GM10266 (cell line): Measurements from ENCODE around the gene ZFHX3.

ENCODE experiments used
- DNase-seq: peaks from one replicate; pipeline ENCODE4 v3.0.0; 2012; ENCODE audit errors: extremely low spot score
- CTCF ChIP-seq: IDR thresholded peaks from 2 replicates; pipeline ENCODE4 v1.5.1; 2012; ENCODE audit warnings: mild to moderate bottlenecking, low read depth; ENCODE audit not compliant: control insufficient read depth, insufficient read depth; ENCODE audit errors: missing control alignments

The ZFHX3 gene

GRCh38 chr16:73023752-73024570, 24.0 kb downstream of the ZFHX3 start:
- no peak for TF ChIP-seq CTCF
- no peak for DNase-seq

GRCh38 chr16:73023320-73023719, 24.6 kb downstream of the ZFHX3 start:
- DNase-seq: no peak
- no peak for TF ChIP-seq CTCF

GRCh38 chr16:73022534-73022933, 25.4 kb downstream of the ZFHX3 start:
- no peak for TF ChIP-seq CTCF
- DNase-seq: no peak

- TF ChIP-seq CTCF: no peak
- no peak for DNase-seq
Observed at GRCh38 chr16:73021866-73022495, 25.9 kb downstream of the ZFHX3 start.

- no peak for DNase-seq
- no peak for TF ChIP-seq CTCF
Observed at GRCh38 chr16:73020409-73020884, 27.5 kb downstream of the ZFHX3 start.

GRCh38 chr16:73019457-73020362, 28.2 kb downstream of the ZFHX3 start:
- TF ChIP-seq CTCF: no peak
- no peak for DNase-seq
